HuH-7.5 (cell line): ENCODE data around the gene ASGR2.
"Not testable (repeated sequence)": the region's sequence is repeated elsewhere in the genome, so short reads cannot be mapped to it uniquely, and the experiment has no call there.

Source experiments
- DNase-seq: peaks from one replicate; pipeline ENCODE4 v3.0.0; 2011; ENCODE audit warnings: low spot score

ASGR2 gene

GRCh38 chr17:7124923-7125322 is 10.3 kb upstream of the ASGR2 start:
- DNase-seq, result no peak

GRCh38 chr17:7123844-7124243 is 9.2 kb upstream of the ASGR2 start:
- DNase-seq, result no peak

GRCh38 chr17:7122381-7122780 is 7.8 kb upstream of the ASGR2 start:
- no peak for DNase-seq

GRCh38 chr17:7120635-7121034 is 6.0 kb upstream of the ASGR2 start:
- not testable (repeated sequence) for DNase-seq

DNA sequence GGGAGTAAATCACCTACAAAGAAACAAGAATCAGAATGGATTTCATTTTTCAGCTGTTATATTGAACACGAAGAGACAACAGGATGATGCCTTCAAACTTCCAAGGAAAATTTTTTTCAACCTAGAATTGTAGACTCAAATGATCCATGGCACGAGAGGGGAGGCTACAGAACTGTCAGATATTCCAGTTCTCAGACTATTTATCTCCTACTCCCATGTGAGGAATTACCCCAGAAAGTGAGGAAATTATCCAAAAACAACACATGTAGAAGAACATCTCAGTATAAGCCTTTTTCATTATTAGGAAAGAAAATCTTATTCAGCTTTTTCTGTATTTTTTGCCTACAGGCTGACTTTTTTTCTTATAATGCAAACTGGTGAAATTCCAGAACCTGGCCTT is 5.5 kb upstream of the ASGR2 start:
- no peak for DNase-seq

DNA sequence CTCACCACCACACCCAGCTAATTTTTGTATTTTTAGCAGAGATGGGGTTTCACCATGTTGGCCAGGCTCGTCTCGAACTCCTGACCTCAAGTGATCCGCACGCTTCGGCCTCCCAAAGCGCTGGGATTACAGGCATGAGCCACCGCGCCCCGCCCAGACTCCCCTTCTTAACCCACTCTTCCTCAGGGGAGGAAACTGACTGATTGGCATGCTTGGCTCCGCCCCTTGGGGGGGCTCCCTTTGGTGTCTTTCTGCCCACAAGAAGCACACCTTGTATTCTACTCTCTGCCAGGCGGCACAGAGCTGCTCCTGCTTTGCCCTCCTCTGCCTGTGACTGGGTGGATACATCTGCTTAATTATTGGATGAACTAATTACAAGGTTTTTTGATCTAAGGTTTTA is 4.7 kb upstream of the ASGR2 start:
- DNase-seq, result no peak

DNA sequence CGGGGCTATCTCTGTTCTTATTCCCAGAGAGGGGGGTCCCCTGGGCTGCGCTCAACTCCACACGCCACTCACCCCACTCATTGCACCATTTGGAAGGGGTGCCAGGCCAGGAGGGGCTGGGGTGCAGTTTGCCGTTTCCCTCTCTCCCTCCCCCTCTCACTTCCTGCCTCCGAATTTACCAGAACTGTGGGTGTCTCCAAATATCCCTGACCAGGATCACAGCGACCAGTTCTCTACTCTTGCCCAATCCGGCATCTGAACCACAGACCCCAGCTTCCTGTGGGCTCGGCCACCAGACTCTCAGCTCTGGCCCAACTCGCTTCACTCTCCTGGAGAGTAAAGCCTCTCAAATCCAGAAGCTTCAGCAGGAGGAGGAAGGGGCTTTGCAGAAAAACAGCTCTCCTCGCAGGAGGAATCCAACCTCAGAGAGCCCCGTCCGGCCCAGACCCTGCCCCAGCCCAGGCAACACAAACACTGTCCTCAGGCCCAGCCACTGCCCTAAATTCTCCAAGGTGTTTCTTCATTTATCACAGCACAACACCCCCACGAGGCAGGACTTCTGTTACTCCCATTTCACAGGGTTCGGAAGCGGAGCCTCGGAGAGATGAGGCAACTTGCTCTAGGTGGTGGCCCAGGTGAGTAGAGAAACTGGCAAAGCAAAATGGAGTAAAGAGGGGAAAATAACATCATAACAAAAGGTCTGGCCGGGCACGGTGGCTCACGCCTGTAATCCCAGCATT is 423 bp upstream of the ASGR2 start:
- peak; percentile 67 for DNase-seq

DNA sequence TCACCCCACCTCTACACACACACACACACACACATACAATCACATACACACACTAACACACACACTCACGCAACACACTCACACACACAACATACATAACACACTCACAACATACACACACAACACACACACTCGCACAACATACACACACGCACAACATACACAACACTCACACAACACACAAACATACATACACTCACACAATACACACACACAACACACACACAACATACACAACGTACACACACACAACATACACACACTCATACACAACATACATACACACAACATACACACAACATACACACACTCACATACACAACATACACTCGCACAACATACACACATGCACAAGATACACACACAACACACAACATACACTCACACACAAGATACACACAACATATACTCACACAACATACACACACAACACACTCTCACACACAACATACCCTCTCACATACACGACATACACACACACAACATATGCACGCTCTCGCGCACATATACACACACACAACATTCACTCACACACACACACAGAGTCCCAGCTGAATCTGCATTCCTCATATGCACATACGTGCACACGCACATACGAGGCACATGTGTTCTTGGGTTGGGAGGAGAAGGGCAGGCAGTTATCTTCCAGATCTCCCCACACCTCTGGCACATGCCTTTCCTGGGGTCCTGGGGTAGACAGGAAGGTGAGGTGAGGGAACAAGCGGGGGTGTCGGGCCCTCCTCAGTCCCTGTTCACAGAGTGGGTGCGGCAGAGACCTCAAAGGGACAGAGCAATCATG is 1.1 kb downstream of the ASGR2 start:
- no peak for DNase-seq

GRCh38 chr17:7112510-7113108 is 2.0 kb downstream of the ASGR2 start:
- no peak for DNase-seq

- DNase-seq, result no peak
Observed at GRCh38 chr17:7111784-7112509, 2.7 kb downstream of the ASGR2 start.

DNA sequence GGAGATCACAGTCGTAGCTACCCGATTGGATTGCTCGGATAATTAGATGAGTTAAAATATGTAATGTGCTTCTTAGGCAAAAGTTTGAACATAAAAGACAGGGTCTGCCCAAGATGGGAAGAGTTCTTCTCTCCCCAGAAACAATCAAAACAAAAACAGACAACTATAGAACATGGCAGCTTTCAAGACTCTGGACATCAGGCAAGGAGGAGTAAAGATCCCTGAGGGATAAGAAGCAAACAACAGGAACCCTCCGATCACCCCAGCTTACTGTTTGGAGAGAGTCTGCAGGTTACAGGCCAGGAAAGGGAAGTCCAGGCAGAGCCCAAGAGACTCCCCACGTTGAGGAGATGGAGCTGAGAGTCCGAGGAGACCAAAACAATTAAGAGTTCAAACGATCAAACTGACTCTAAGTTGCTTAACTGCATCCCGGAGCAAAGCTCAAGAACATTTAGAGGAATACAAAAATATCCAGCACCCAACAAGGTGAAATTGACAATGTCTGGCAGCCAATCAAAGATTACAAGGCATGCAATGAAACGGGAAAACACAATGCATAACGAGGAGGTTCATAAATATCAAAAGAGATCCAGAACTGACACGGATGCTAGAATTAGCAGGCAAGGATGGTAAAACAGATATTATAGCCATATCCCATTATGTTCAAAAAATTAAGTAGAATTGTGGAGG is 3.9 kb downstream of the ASGR2 start:
- DNase-seq, result no peak

GRCh38 chr17:7109461-7110322 is 4.9 kb downstream of the ASGR2 start:
- no peak for DNase-seq

- no peak for DNase-seq
Observed at GRCh38 chr17:7108981-7109380, 5.6 kb downstream of the ASGR2 start.

GRCh38 chr17:7108560-7108925 is 6.1 kb downstream of the ASGR2 start:
- DNase-seq, result no peak

GRCh38 chr17:7107795-7108559 is 6.6 kb downstream of the ASGR2 start:
- no peak for DNase-seq

DNA sequence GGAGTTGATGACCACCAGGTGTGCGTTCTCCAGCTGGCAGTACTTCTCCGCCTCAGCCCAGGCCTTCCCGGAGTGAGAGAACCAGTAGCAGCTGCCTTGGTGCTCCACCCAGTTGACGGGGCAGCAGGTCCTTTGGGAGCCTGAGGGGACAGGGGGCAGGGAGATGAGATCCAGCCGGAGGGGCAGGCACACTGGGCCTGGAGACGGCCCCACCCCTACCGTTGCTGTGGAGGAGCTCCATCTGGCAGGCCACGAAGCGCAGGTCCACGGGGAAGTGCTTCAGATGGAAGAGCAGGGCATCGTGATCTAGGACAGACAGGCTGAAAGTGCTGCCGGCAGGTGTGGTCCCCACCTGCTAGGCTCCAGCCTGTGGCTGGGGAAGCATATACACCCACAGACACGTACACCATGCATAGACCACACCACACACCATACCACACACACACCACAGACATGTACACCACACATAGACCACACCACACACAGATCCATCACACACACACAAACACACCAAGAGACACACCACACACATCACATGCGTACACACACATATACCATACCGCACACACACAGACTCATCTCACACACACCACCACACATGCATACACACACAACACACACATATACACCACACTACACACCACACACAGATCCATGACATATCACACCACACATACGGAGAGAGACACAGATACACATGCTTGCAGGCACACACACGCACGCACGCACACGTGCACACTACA is 7.4 kb downstream of the ASGR2 start:
- DNase-seq, result no peak

DNA sequence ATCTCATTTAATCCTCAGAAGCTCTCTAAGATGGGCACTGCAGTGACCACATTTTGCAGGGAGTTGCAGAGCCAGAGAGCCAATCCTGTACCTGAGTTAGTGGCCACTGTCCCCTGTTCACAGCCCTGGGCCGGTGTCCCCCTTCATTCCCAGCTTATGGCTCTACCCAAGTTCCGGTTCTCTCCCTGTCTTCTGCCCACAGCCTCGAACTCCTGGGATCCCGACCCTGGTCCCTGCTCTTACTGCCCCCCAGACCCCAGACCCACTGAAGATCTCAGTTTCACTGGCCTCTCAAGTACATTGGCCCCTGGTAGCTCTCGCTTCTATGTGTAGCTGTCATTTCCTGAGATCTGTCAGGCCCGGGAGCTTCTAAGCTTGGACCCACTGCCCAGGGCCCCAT is 12.2 kb downstream of the ASGR2 start:
- DNase-seq, result no peak

- DNase-seq, result no peak
Observed at GRCh38 chr17:7101531-7101930, 13.1 kb downstream of the ASGR2 start.

- DNase-seq, result not testable (repeated sequence)
Observed at GRCh38 chr17:7100641-7101379, 13.8 kb downstream of the ASGR2 start.
